Measurements from ENCODE around the gene RHOJ.

DNA sequence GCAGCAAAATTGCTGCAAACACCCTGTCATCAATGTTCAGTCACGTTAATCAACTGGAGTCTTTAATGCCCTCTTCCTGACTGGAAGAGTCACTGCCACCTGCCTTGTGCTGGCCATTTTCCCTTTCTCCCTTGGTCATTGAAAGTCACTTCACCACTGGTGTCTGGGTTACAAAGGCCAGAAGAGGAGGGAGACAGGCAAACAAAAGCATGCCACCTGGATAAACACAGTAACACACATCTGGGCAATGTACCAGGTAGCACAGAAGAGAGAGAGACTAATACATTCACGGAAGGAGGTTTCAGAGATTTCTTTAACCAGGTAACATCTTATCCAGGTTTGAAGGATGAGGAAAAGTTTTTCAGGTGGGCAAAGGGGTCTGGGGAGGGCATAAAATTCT is 81.8 kb downstream of the RHOJ start:
- TF ChIP-seq, protein P1, sequence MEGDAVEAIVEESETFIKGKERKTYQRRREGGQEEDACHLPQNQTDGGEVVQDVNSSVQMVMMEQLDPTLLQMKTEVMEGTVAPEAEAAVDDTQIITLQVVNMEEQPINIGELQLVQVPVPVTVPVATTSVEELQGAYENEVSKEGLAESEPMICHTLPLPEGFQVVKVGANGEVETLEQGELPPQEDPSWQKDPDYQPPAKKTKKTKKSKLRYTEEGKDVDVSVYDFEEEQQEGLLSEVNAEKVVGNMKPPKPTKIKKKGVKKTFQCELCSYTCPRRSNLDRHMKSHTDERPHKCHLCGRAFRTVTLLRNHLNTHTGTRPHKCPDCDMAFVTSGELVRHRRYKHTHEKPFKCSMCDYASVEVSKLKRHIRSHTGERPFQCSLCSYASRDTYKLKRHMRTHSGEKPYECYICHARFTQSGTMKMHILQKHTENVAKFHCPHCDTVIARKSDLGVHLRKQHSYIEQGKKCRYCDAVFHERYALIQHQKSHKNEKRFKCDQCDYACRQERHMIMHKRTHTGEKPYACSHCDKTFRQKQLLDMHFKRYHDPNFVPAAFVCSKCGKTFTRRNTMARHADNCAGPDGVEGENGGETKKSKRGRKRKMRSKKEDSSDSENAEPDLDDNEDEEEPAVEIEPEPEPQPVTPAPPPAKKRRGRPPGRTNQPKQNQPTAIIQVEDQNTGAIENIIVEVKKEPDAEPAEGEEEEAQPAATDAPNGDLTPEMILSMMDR (IDR thresholded peaks at IDR 0.05; ENCODE audit: extremely low read depth in 1 of 2, insufficient read depth in 1 of 2, low read depth in 1 of 2, low read length in 2 of 2), result no peak
- TF ChIP-seq MYC (IDR thresholded peaks at IDR 0.05; ENCODE audit: low read depth, low read length) (no peak), GATA2 (IDR thresholded peaks at IDR 0.05; ENCODE audit: insufficient read depth, insufficient read length, low read depth, low read length) (no peak), FOS (IDR thresholded peaks at IDR 0.05; ENCODE audit: borderline replicate concordance, insufficient read depth, low read length) (no peak), POLR2A (IDR thresholded peaks at IDR 0.05; ENCODE audit: low read depth, low read length) (no peak), POLR2AphosphoS5 (IDR thresholded peaks at IDR 0.05; ENCODE audit: insufficient read depth, low read depth, low read length) (no peak)
- TF ChIP-seq, protein P2, sequence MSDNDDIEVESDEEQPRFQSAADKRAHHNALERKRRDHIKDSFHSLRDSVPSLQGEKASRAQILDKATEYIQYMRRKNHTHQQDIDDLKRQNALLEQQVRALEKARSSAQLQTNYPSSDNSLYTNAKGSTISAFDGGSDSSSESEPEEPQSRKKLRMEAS (IDR thresholded peaks at IDR 0.05; ENCODE audit: insufficient read depth, insufficient read length), result no peak

All from endothelial cell of umbilical vein (primary cell).